Stimulated activated CD4-positive, alpha-beta T cell treated with anti-CD3 and anti-CD28 coated beads, Interleukin-12 subunit alpha, Interleukin-12 subunit beta, amount 100 ng/mL, for 24 hours (primary cell): ENCODE measurements around the gene PPP2R3C.
"Not testable (repeated sequence)": the region's sequence is repeated elsewhere in the genome, so short reads cannot be mapped to it uniquely, and the experiment has no call there.

Experiments used
- DNase-seq, 2 experiments: peaks; one replicate each; pipeline ENCODE4 v3.0.0-alpha.2; 2020; ENCODE audit warnings: low read depth in 2 of 2

Gene PPP2R3C

GRCh38 chr14:35121887-35122695, at the start of gene PPP2R3C, which contains the start of gene PRORP:
PPP2R3C (minus strand) TSS chr14:35121990; CDS start chr14:35121959, 31 bp downstream.
PRORP (plus strand) TSS chr14:35122552; CDS start chr14:35123246, 694 bp downstream.
- DNase-seq: peak; percentile 71 to 76

DNA sequence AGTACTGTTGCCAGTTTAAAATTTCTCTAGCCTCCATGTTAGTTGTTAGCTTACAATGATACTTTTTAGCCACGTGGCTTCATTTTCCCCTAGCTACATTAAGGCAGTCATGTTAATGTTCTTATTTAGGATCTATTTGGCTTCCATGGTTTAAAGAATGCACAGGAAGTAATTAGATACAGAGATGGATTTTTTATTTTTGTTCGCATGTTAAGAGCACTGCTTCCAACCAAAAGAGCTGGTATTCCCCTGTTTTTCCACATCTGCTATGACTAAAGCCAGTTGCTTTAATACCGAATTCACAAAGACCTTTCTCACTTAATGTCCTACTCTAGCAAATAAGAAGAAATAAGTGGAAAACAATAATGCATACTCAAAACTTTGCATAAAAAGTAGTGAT, 45.7 kb upstream of the PPP2R3C start:
- no peak for DNase-seq

DNA sequence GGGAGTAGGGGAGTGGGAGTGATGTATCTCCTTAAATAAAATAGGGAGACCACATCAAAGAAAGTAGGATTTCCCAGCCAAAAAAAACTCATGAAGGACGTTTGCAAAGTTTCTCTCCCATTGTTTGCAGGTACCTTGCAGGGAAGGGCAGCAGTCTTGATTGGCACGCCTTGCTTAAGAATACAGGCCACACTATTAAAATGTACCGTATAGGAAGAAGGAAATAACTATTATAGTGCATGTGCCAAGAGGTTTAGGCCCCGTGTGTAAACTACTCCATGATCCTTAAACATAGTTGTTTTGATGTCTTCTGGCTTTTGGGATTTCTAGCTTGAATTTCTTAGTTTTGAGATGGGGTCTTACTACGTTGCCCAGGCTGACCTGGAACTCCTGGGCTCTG, 43.1 kb upstream of the PPP2R3C start:
- DNase-seq: no peak

DNA sequence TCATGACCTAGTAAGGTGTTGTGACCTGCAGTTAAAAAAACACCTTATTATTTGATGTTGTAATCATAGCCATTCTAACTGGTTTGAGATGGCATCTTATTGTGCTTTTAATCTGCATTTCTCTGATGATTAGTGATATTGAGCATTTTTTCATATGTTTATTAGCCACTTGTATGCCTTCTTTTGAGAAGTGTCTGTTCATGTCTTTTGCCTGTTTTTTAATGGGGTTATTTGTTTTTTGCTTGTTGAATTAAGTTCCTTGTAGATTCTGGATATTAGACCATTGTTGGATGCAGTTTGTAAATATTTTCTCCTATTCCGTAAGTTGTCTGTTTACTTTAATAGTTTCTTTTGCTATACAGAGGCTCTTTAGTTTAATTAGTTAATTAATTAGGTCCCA, 41.6 kb upstream of the PPP2R3C start:
- no peak for DNase-seq

GRCh38 chr14:35161231-35161630, 39.4 kb upstream of the PPP2R3C start:
- no peak for DNase-seq

- DNase-seq: no peak
Measured at GRCh38 chr14:35159742-35160409, 38.1 kb upstream of the PPP2R3C start.

DNA sequence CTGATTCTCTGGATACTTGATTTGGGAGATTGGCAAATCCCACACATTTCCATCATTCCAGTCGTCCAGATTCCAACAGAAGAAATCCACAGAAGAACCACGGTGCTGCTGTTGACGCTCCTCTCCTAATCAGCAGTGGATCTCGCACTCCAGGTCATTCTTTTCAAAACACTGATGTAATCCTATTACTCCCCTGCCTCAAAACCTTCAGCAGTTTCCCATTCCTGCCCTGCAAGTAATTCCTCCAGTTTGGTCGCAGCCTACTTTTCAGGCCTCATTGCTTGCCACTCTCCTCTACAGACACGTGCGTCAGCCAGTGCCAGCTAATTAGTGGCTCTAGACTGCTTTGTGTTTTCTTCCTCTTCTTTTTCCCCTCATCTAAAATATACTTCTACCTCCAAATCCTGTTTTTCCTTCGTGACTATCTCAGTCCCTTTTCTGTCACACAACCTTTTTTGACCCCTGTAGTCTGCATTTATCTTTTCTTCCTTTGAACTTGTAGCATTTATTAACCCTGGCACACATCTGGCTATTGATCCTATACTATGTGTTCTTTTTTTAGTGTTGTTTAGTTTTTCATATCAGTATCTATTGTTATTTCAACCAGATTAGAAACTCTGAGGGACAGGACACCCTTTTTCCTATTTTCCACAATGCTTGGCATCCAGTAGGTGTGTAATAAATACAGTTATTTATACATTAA, 37.3 kb upstream of the PPP2R3C start:
- no peak for DNase-seq

DNA sequence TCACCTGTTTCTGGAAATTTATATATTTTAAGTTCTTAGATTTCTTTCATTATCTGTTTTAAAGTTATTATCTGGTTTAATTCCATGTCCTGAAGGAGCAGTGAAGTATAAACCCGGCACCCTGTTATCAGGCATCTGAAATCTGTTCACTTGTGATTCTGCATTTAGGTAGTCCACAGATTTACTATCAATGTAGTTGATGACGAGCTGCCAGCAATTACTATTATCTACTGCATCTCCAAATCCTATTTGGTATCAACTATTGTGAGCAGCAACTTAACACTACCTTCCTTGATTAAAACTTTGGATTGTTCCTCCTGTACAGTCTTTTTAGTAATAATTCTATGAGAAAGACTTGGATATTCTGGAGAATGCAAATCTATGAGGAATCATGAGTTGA, 36.7 kb upstream of the PPP2R3C start:
- DNase-seq: no peak

DNA sequence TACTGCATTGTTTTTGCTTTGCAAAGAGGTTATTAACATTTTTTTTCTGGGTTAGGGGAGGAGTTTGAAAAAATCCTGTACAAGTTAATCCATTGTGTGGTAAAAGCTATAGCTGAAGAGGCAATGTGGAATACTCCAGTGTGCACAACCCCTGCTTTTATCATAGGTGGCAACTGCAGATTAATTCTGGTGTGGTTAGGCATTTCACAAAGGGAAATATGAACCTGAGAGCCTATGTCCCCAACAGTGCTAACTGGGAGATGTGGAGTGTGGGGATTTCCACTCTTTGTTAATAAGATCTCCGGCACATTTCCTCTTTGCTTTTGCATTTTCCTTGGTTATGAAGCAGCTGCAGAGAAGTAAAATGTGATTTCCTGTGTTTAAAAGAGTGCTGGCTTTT, 34.2 kb upstream of the PPP2R3C start:
- no peak for DNase-seq

- DNase-seq: no peak
Measured at GRCh38 chr14:35154016-35154415, 32.2 kb upstream of the PPP2R3C start.

DNA sequence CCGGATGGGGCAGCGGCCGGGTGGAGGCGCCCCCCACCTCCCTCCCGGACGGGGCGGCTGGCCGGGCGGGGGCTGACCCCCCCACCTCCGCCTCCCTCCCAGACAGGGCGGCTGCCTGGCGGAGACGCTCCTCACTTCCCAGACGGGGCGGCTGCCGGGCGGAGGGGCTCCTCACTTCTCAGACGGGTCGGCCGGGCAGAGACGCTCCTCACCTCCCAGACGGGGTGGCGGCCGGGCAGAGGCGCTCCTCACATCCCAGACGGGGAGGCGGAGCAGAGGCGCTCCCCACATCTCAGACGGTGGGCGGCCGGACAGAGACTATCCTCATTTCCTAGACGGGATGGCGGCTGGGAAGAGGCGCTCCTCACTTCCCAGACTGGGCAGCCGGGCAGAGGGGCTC, 30.7 kb upstream of the PPP2R3C start:
- not testable (repeated sequence) for DNase-seq

- DNase-seq: no peak
Measured at GRCh38 chr14:35149239-35149638, 27.4 kb upstream of the PPP2R3C start.

DNA sequence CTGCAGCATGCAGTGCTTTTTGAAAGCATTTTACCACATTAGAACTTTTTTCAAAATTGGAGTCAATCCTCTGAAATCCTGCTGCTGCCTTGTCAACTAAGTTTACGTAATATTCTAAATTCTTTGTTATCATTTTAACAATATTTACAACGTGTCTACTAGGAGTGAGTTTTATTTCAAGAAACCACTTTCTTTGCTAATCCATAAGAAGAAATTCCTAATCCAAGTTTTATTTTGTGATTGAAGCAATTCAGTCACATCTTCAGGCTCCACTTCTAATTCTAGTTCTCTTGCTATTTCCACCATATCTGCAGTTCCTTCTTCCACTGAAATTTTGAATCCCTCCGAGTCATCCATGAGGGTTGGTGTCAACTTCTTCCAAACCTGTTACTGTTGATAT, 25.9 kb upstream of the PPP2R3C start:
- no peak for DNase-seq

GRCh38 chr14:35147186-35147585, 25.4 kb upstream of the PPP2R3C start:
- no peak for DNase-seq

GRCh38 chr14:35146711-35147149, 24.9 kb upstream of the PPP2R3C start:
- no peak for DNase-seq

GRCh38 chr14:35144029-35144428, 22.2 kb upstream of the PPP2R3C start:
- no peak for DNase-seq

GRCh38 chr14:35140718-35141581, 19.2 kb upstream of the PPP2R3C start:
- no peak for DNase-seq

GRCh38 chr14:35138585-35138984, 16.8 kb upstream of the PPP2R3C start:
- DNase-seq: no peak

DNA sequence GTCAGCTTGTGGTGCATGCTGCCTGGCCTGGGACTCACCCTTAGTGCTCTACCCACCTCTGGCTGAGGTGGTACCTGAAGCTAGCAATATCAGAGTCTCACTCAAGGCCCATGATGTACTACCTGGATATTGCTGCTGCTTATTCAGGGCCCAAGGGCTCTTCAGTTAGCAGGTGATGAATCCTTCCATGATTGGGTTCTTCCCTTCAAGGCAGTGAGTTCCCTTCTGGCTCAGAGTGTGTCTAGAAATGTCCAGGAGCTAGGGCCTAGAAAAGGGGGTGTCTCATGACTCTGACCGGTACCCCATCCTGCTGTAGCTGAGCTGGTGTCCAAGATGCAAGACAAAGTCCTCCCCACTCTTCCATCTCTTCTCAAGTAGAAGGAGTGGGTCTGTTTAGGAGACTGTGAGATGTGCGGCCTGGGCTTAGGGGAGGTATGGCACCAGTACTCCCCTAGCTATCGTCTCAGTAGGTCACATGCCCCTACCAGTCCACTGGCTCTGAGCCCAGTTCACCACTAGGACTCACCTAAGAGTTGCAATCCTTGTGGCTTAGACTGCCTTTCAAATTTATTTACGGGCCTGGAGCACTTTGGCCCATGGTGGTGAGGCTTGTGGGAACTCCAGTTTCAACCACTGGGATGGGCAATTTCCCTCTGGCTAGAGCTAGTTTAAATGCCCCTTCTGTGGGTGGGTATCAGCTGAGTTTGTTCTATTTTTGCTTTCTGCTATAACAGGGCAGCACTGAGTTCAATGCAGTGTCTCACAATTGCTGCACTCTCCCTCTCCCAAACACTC, 12.7 kb upstream of the PPP2R3C start:
- DNase-seq: no peak

DNA sequence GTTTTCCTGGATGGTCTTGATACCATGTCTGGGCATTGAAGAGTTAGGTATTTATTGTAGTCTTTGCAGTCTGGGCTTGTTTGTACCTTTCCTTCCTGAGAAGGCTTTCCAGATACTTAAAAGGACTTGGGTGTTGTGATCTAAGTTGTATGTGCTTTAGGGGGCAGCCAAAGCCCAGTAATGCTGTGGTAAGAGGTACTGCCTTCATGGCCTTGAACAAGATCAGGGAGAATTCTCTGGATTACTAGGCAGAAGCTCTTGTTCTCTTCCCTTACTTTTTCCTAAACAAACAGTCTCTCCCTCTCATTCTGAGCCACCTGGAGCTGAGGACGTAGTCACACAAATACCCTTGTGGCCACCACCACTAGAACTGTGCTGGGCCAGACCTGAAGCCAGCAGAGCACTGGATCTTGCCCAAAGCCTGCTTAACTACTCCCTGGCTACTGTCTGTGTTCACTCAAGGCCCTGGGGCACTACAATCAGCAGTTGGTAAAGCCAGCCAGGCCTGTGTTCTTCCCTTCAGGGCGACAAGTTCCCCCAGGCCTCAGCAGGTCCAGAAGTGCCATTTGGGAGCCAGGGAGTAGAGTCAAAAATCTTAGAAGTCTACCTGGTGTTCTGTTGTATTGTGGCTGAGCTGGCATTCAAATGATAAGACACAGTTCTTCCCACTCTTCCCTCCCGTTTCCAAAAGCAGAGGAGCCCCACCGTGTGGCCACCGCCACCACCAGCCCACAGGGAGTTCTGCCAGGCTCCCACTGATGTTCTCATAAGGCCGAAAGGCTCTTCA, 11.9 kb upstream of the PPP2R3C start:
- no peak for DNase-seq
